Esophagus squamous epithelium (tissue), 5 donors: Measurements from ENCODE around the gene PLEKHM1. TPM values are rescaled to one million over a fixed set of nuclear protein-coding genes. Genes with fewer than 3 reads are reported as not detected.

ENCODE experiments used
- DNase-seq: peaks from one replicate; lab custom pipeline; 2025; lab: John Stamatoyannopoulos, UW
- H3K27ac ChIP-seq, 4 donors: fragments of 200-600 bp; sonication (generic); one replicate each; pipeline ENCODE4 v1.5.1; 2016 to 2019; ENCODE audit warnings: mild to moderate bottlenecking in 1 of 4
- H3K27me3 ChIP-seq, 4 donors: fragments of 200-600 bp; sonication (generic); 1 replicate in 3 of 4; 2 replicates in 1 of 4; pipeline versions ENCODE4 v1.5.1 to v1.6.0; 2017 to 2021; ENCODE audit warnings: antibody characterized with exemption in 1 of 4
- H3K36me3 ChIP-seq, 3 donors: fragments of 200-600 bp; sonication (generic); one replicate each; pipeline ENCODE4 v1.5.1; 2016 to 2019
- H3K4me1 ChIP-seq, 3 donors: fragments of 200-600 bp; sonication (generic); one replicate each; pipeline ENCODE4 v1.5.1; 2017 to 2019
- H3K4me3 ChIP-seq, 4 donors: fragments of 200-600 bp; sonication (generic); 1 replicate in 3 of 4; 2 replicates in 1 of 4; pipeline ENCODE4 v1.5.1; 2016 to 2019; ENCODE audit warnings: mild to moderate bottlenecking in 2 of 4, moderate library complexity in 1 of 4
- H3K9me3 ChIP-seq, 3 donors: fragments of 200-600 bp; sonication (generic); one replicate each; pipeline ENCODE4 v1.5.1; 2016 to 2019
- CTCF ChIP-seq, 6 experiments: fragments of 450-650 bp in 4 of 6; fragments of 200-600 bp in 2 of 6; sonication (generic) in 2 of 6; IDR thresholded peaks; one replicate each; pipeline ENCODE4 v1.5.1; 2016 to 2019; ENCODE audit warnings: antibody characterized with exemption in 6 of 6, mild to moderate bottlenecking in 4 of 6, moderate library complexity in 4 of 6
- POLR2A ChIP-seq, 4 donors: fragments of 450-650 bp; IDR thresholded peaks; one replicate each; pipeline ENCODE4 v1.6.1; 2017; ENCODE audit warnings: antibody characterized with exemption in 4 of 4, mild to moderate bottlenecking in 4 of 4, moderate library complexity in 3 of 4
- WGBS, 2 donors: methylation state at CpG; one replicate each; pipeline ENCODE4 v1.1.5; 2018; 5-methylcytosine and 5-hydroxymethylcytosine counted together
- intact Hi-C: fragments of 100-400 bp; cut with DNase I; formaldehyde crosslinking; loops from one replicate; pipeline ENCODE4 v1.15.0; 2022
- total RNA-seq, 4 donors: library from RNA; depleted of rRNA; stranded (reverse); fragments of >200 nt; gene quantifications; one replicate each; pipeline ENCODE4 v1.1.0, GENCODE V29; 2016
- donor health status: DM: yes; HTN: yes; CAD: no.

Gene PLEKHM1
- total RNA-seq, 4 donors from 2014 or later, result 47.7 to 105 (median 81.1) TPM

GRCh38 chr17:45398800-45399199 is 91.7 kb downstream of the PLEKHM1 start:
- Histone ChIP-seq H3K27me3 (no peaks in the 10 kb centered on the region), H3K4me1 (peaks cover 0 to 21% (median 3%) of the 10 kb centered on the region in 3 donors), H3K9me3 (no peaks in the 10 kb centered on the region), H3K27ac (no peak overlapping the region), H3K36me3 (peaks cover 15 to 100% (median 45%) of the 10 kb centered on the region in 3 donors), H3K4me3 (no peak overlapping the region)
- TF ChIP-seq POLR2A (IDR thresholded peaks at IDR 0.05), result no peak
- TF ChIP-seq CTCF (IDR thresholded peaks at IDR 0.05), result no peak
- WGBS, 2 donors, result 73 to 86% methylated on average over 4 to 5 of the region's 5 CpGs
- intact Hi-C loops, result loop anchor here (10.0 kb wide), 1 partner anchor 436 kb away; no protein-coding TSS in a partner anchor
- no peak for DNase-seq

DNA sequence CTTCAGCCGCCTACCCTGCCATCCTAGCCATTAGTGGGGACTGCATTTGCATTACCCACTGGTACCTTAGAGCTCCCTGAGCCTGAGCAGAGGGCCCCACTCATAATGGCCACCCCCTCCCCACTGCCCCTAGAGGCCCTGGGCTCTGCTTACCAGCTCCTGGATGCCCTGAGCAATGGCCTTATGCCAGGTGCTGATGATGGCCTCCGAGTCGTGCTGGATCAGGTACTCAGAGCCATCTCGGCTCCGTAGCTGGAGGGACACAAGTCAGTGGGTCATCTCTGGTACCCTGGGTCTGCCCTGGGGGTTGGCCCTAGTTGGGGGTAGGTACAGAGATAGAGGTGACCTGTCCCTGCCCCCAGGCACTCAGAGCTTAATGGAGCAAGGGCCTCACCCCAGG is 92.7 kb downstream of the PLEKHM1 start:
- intact Hi-C loops, result loop anchor here (10.0 kb wide), 1 partner anchor 437 kb away; no protein-coding TSS in a partner anchor
- Histone ChIP-seq H3K9me3 (no peaks in the 10 kb centered on the region), H3K27me3 (no peaks in the 10 kb centered on the region), H3K36me3 (peaks cover 8 to 95% (median 42%) of the 10 kb centered on the region in 3 donors), H3K4me1 (peaks cover 0 to 21% (median 3%) of the 10 kb centered on the region in 3 donors), H3K4me3 (no peak overlapping the region), H3K27ac (no peak overlapping the region)
- DNase-seq, result no peak
- WGBS, 2 donors, result 60 to 71% methylated on average over 1 of the region's 5 CpGs
- no peak for TF ChIP-seq POLR2A (IDR thresholded peaks at IDR 0.05)
- no peak for TF ChIP-seq CTCF (IDR thresholded peaks at IDR 0.05)

DNA sequence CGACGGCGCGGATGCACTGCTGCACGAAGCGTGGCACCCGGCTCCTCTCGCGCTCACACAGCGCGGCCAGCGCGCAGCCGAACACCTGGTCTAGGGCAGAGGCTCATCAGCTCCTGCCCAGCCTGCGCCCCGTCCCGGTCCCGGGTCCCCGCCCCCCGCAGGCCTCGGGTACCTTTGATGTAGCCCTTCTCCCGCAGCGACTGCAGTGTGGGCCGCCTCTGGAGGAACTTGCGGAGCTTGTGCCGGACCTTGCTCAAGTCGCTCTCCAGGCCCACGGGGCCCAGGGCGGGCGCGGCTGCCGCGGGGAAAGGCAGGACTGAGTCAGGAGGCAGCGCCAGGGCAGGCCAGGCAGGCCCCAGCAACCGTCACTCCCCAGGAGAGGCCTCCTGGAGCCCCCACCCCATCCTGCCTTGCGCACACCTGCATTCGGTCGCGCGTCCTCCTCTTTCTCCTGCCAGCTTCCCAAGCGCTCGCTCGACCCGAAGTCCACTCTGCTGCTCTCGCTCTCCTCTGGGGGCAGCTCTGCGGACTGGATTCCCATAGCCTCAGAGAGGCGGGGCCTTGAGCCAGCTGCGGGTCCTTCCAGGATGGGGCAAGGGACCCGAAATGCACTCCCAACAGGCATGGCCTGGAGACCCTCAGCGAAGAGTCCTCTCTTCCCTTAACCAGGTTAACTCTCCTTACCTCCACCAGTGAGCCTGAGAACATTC is 93.9 kb downstream of the PLEKHM1 start:
- intact Hi-C loops, result loop anchor here (10.0 kb wide), 1 partner anchor 438 kb away; no protein-coding TSS in a partner anchor
- Histone ChIP-seq H3K27me3 (no peaks in the 10 kb centered on the region), H3K4me1 (peaks cover 0 to 21% (median 3%) of the 10 kb centered on the region in 3 donors), H3K27ac (no peak overlapping the region), H3K9me3 (no peaks in the 10 kb centered on the region), H3K4me3 (no peak overlapping the region), H3K36me3 (peaks cover 0 to 84% (median 39%) of the 10 kb centered on the region in 3 donors)
- DNase-seq, result no peak
- TF ChIP-seq POLR2A (IDR thresholded peaks at IDR 0.05) (no peak), CTCF (IDR thresholded peaks at IDR 0.05) (no peak)
- 87 to 93% methylated on average over 16 to 17 of the region's 50 CpGs for WGBS, 2 donors

DNA sequence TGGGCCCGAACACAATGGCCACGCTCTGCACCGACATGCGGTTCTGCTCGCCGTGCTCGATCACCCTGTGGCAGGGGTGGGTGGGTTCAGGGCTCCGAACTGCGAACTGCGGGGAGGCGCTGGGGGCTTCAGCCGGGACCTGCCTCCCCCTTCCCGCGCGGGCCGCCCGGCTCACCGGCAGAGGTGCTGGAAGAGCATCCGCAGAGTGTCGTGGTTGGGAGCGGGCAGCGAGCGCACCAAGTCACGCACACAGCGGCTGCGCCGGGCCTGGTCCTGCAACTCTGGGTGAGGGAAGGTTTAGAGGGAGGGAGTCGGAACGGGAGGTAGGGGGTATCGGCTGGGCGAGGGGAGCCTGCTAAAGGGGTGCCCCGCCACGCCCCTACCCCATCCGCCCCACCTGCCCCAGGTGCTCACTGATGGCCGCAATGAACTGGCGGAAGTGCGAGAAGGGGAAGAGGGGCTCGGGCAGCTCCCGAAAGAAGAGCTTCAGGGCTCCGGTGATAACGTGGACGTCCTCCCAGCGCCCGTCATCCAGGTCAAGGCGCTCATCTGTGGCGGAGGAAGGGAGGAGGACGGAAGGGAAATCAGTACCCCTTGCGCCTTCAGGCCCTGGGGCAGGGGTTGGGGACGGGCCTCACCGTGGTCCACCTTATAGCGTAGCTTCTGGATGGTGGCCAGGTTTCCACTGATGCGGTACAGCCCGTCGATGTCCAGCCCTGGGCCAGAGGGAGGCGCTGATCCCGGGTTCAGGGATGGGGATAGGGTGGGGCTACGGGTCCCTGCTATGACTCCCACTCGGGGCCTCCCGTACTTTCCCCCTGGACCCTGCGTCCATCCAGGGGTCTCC is 94.7 kb downstream of the PLEKHM1 start:
- Histone ChIP-seq H3K27me3 (no peaks in the 10 kb centered on the region), H3K4me3 (peak overlapping the region in 3 of 4 donors; percentile 10 to 53 (median 12)), H3K4me1 (peaks cover 0 to 21% (median 3%) of the 10 kb centered on the region in 3 donors), H3K9me3 (no peaks in the 10 kb centered on the region), H3K27ac (no peak overlapping the region), H3K36me3 (peaks cover 0 to 75% (median 39%) of the 10 kb centered on the region in 3 donors)
- intact Hi-C loops, result loop anchor here (10.0 kb wide), 1 partner anchor 439 kb away; no protein-coding TSS in a partner anchor
- 83 to 97% methylated on average over 12 to 14 of the region's 60 CpGs for WGBS, 2 donors
- DNase-seq, result no peak
- TF ChIP-seq POLR2A (IDR thresholded peaks at IDR 0.05) (no peak), CTCF (IDR thresholded peaks at IDR 0.05) (no peak)
